Liver (tissue), 9 donors: ENCODE measurements around the gene ALDH1A2. TPM values are rescaled to one million over a fixed set of nuclear protein-coding genes. Genes with fewer than 3 reads are reported as not detected.
"Not testable (repeated sequence)": the region's sequence is repeated elsewhere in the genome, so short reads cannot be mapped to it uniquely, and the experiment has no call there.

Experiments used
- DNase-seq: peaks from one replicate; pipeline ENCODE4 v3.0.0-alpha.2; 2017; ENCODE audit warnings: low spot score
- H3K27ac ChIP-seq, 2 donors: one replicate each; pipeline ENCODE4 v1.7.0; 2013; ENCODE audit warnings: inconsistent platforms in 2 of 2, low read length in 2 of 2, control low read depth in 1 of 2, low read depth in 1 of 2, mild to moderate bottlenecking in 1 of 2
- H3K27me3 ChIP-seq, 4 donors: one replicate each; pipeline versions ENCODE4 v1.6.1 to v1.7.0; 2013; ENCODE audit warnings: low read length in 3 of 4, inconsistent platforms in 1 of 4, mild to moderate bottlenecking in 1 of 4, moderate library complexity in 1 of 4; ENCODE audit not compliant: control insufficient read depth in 4 of 4, insufficient read depth in 4 of 4
- H3K36me3 ChIP-seq, 4 donors: one replicate each; pipeline versions ENCODE4 v1.6.1 to v1.7.0; 2013; ENCODE audit warnings: low read length in 3 of 4, mild to moderate bottlenecking in 3 of 4, low read depth in 1 of 4, moderate library complexity in 1 of 4; ENCODE audit not compliant: control insufficient read depth in 4 of 4, insufficient read depth in 3 of 4
- H3K4me1 ChIP-seq, 4 donors: one replicate each; pipeline versions ENCODE4 v1.6.1 to v1.7.0; 2013; ENCODE audit warnings: low read length in 3 of 4, mild to moderate bottlenecking in 3 of 4, moderate library complexity in 1 of 4; ENCODE audit not compliant: control insufficient read depth in 4 of 4, insufficient read depth in 4 of 4
- H3K4me3 ChIP-seq, 3 donors: one replicate each; pipeline versions ENCODE4 v1.6.1 to v1.7.0; 2013; ENCODE audit warnings: low read length in 3 of 3, control low read depth in 1 of 3, low read depth in 1 of 3, mild to moderate bottlenecking in 1 of 3
- H3K9ac ChIP-seq, 2 donors: one replicate each; pipeline ENCODE4 v1.7.0; 2013; ENCODE audit warnings: low read length in 2 of 2, mild to moderate bottlenecking in 2 of 2, moderate library complexity in 2 of 2, control low read depth in 1 of 2, low read depth in 1 of 2
- H3K9me3 ChIP-seq, 4 donors: one replicate each; pipeline versions ENCODE4 v1.6.1 to v1.7.0; 2013; ENCODE audit warnings: low read length in 3 of 4; ENCODE audit not compliant: control insufficient read depth in 4 of 4
- CTCF ChIP-seq: fragments of 150-350 bp; IDR thresholded peaks from 2 replicates; pipeline ENCODE4 v1.5.1; 2017; ENCODE audit warnings: improper control_type of control experiment, low read depth, low read length; ENCODE audit not compliant: missing input control
- FOXA2 ChIP-seq: IDR thresholded peaks from 2 replicates; pipeline ENCODE4 v1.6.1; 2016; ENCODE audit warnings: antibody characterized with exemption
- GABPA ChIP-seq, 2 donors: IDR thresholded peaks in 1 of 2; conservative IDR thresholded peaks in 1 of 2; 2 replicates each; pipeline ENCODE4 v1.6.1; 2016; ENCODE audit warnings: antibody characterized with exemption in 2 of 2, mild to moderate bottlenecking in 1 of 2, moderate library complexity in 1 of 2
- HNF4A ChIP-seq, 2 donors: conservative IDR thresholded peaks; 2 replicates each; pipeline ENCODE4 v1.6.1; 2016; ENCODE audit warnings: antibody characterized with exemption in 2 of 2, mild to moderate bottlenecking in 2 of 2
- HNF4G ChIP-seq: IDR thresholded peaks from 2 replicates; pipeline ENCODE4 v1.6.1; 2016; ENCODE audit warnings: antibody characterized with exemption
- JUND ChIP-seq, 2 donors: IDR thresholded peaks; 2 replicates each; pipeline ENCODE4 v1.6.1; 2016; ENCODE audit warnings: antibody characterized with exemption in 2 of 2
- MAX ChIP-seq: IDR thresholded peaks from 2 replicates; pipeline ENCODE4 v1.6.1; 2016; ENCODE audit warnings: antibody characterized with exemption
- NR2F2 ChIP-seq: IDR thresholded peaks from 2 replicates; pipeline ENCODE4 v1.6.1; 2016; ENCODE audit warnings: antibody characterized with exemption
- RAD21 ChIP-seq, 2 donors: IDR thresholded peaks; 2 replicates each; pipeline ENCODE4 v1.6.1; 2016; ENCODE audit warnings: antibody characterized with exemption in 2 of 2, mild to moderate bottlenecking in 2 of 2
- REST ChIP-seq: IDR thresholded peaks from 2 replicates; pipeline ENCODE4 v1.6.1; 2016; ENCODE audit warnings: antibody characterized with exemption, mild to moderate bottlenecking
- SP1 ChIP-seq: IDR thresholded peaks from 2 replicates; pipeline ENCODE4 v1.6.1; 2018; ENCODE audit warnings: antibody characterized with exemption, mild to moderate bottlenecking
- TAF1 ChIP-seq: conservative IDR thresholded peaks from 2 replicates; pipeline ENCODE4 v1.6.1; 2016; ENCODE audit warnings: antibody characterized with exemption, mild to moderate bottlenecking
- YY1 ChIP-seq: IDR thresholded peaks from 2 replicates; pipeline ENCODE4 v1.6.1; 2016; ENCODE audit warnings: antibody characterized with exemption, mild to moderate bottlenecking
- ZBTB33 ChIP-seq: IDR thresholded peaks from 2 replicates; pipeline ENCODE4 v1.6.1; 2016; ENCODE audit warnings: antibody characterized with exemption
- WGBS: extraction: QIAGEN DNeasy Blood & Tissue Kit; methylation state at CpG from one replicate; pipeline ENCODE4 v1.1.7; 2013; 5-methylcytosine and 5-hydroxymethylcytosine counted together
- polyA plus RNA-seq, 2 donors: library from polyadenylated mRNA; stranded (reverse) in 1 of 2; unstranded in 1 of 2; fragments of 200-250 nt in 1 of 2; fragments of >200 nt in 1 of 2; fragmentation: Nextera tagmentation in 1 of 2; extraction: Ambion mirVana in 1 of 2; gene quantifications; one replicate each; pipeline versions ENCODE4 v1.2.1 to v1.2.3, GENCODE V29; 2013 to 2015
- total RNA-seq, 2 donors: library from RNA; depleted of rRNA; stranded (reverse); fragments of >200 nt; gene quantifications; one replicate each; pipeline ENCODE4 v1.2.3, GENCODE V29; 2014
- donor health status: healthy.
- donor health status: healthy.
- donor health status: healthy.
- donor health status: healthy.
- donor health status: healthy.

Gene ALDH1A2
- total and polyA plus RNA-seq, 4 donors: 1.2 to 22.7 (median 14.0) TPM

- DNase-seq: no peak
- WGBS: 59% methylated on average over 3 of the region's 3 CpGs
- H3K9me3 ChIP-seq: no peaks in the 10 kb centered on the region
- no peak overlapping the region for H3K9ac ChIP-seq
- H3K27ac ChIP-seq: no peak overlapping the region
- no peaks in the 10 kb centered on the region for H3K27me3 ChIP-seq
- H3K4me1 ChIP-seq: peaks cover 0 to 49% (median 31%) of the 10 kb centered on the region in 4 donors
- peak; percentile 58 to 59 for TF ChIP-seq HNF4A (conservative IDR thresholded peaks at IDR 0.05)
- TF ChIP-seq NR2F2: no peak
- no peaks in the 10 kb centered on the region for H3K36me3 ChIP-seq
- H3K4me3 ChIP-seq: no peak overlapping the region
Observed at GRCh38 chr15:58114388-58114787, 48.9 kb upstream of the ALDH1A2 start.

- not testable (repeated sequence) for H3K36me3 ChIP-seq, H3K27me3 ChIP-seq, H3K4me3 ChIP-seq, H3K9ac ChIP-seq, H3K27ac ChIP-seq, H3K9me3 ChIP-seq, DNase-seq
- peaks cover 0 to 39% (median 24%) of the 10 kb centered on the region in 4 donors for H3K4me1 ChIP-seq
- 69% methylated on average over 5 of the region's 5 CpGs for WGBS
Observed at GRCh38 chr15:58113358-58113757, 47.8 kb upstream of the ALDH1A2 start.

GRCh38 chr15:58111718-58112104, 46.2 kb upstream of the ALDH1A2 start:
- Histone ChIP-seq H3K4me3 (no peak overlapping the region), H3K9ac (no peak overlapping the region), H3K27me3 (no peaks in the 10 kb centered on the region), H3K36me3 (no peaks in the 10 kb centered on the region), H3K27ac (no peak overlapping the region), H3K4me1 (peaks cover 0 to 28% (median 13%) of the 10 kb centered on the region in 4 donors), H3K9me3 (no peaks in the 10 kb centered on the region)
- TF ChIP-seq GABPA (IDR thresholded peaks at IDR 0.05 in 1 of 2, conservative IDR thresholded peaks at IDR 0.05 in 1 of 2) (no peak), CTCF (no peak), TAF1 (no peak), RAD21 (IDR thresholded peaks at IDR 0.05) (no peak), SP1 (no peak), FOXA2 (no peak), HNF4G (no peak), HNF4A (conservative IDR thresholded peaks at IDR 0.05) (no peak), ZBTB33 (no peak), REST (no peak), MAX (no peak), YY1 (no peak), JUND (IDR thresholded peaks at IDR 0.05) (no peak)
- WGBS: 97% methylated on average over 5 of the region's 5 CpGs
- DNase-seq: no peak
